Measurements from ENCODE around the gene CASP10.
A peak's percentile ranks its signal among the peaks of the same experiment; 100 is the strongest.

The CASP10 gene

GRCh38 chr2:201197781-201198180 lies 14.8 kb downstream of the CASP10 start:
- no peak for DNase-seq (ENCODE audit: low read depth, low spot score)

DNA sequence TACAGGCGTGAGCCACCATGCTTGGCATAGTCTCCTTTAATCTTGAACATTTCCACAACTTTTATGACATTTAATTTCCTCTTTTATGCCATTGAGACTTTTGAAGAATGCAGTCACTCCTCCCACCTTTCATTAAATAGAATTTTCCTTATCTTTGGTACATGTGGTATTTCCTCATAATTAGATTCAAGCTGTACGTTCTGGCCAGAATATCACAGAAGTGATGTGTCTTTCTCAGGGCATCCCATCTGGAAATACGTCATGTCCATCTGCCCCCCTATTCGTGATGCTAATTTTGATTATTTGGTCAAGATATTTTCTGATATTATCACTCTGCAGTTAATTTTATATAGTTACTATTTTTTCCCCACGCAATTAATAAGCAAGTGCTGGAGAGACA lies 16.9 kb downstream of the CASP10 start:
- no peak for DNase-seq (ENCODE audit: low read depth, low spot score)

DNA sequence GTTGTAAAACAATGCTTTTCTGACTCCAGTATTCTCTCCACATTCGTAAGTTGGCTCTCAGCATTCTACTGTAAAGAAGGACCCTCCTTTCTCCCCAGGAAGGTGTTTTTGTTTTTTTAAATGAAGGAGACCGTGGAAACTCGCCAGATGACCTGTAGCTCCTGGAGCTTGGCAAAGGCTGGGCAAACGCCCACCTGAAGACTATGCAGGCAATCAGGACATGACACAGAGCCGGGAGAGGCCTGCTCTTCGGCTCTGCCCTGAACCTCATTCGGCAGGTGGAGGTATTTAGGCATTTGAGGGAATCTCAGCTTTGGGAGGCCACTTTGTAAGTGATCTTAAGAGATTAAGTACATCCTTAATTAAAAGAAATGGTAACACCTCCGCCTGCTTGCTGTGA lies 17.4 kb downstream of the CASP10 start:
- no peak for DNase-seq (ENCODE audit: low read depth, low spot score)

GRCh38 chr2:201201371-201201770 lies 18.4 kb downstream of the CASP10 start:
- no peak for DNase-seq (ENCODE audit: low read depth, low spot score)

- peak; percentile 73 for DNase-seq (ENCODE audit: low read depth, low spot score)
Measured at GRCh38 chr2:201203916-201204654, 21.1 kb downstream of the CASP10 start.

DNA sequence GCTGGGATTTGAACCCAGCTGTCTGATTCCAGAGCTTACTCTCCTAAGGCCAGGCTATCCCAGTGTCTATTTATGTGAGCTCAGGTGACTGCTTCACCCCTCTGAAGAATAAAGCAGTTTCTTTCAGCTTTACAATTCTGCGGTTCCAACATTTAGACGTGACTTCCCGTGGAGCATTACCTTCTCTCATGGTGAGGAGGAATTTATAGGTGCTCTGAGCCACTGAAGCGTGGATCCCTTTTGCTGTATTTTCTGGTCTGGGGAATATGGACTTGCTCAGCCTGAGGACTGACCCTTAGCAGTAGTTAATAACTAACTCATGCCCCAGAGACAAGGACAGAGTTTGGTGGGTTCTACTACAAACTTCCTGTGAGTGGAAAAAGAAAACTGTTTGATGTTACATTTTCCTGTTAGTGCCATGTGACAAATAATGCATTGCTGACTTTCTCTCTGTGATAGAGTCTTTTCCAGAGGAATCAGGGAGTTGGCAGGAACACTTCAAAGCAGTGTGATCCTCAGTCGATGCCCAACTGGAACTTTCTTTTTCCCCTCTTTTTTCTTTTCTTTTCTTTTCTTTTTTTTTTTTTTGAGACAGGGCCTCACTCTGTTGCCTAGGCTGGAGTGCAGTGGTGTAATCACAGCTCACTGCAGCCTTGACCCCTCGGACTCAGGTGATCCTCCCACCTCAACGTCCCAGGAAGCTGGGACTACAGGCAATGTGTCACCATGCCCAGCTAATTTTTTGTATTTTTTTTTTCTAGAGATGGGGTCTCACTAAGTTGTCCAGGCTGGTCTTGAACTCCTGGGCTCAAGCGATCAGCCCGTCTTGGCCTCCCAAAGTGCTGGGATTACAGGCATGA lies 21.9 kb downstream of the CASP10 start:
- no peak for DNase-seq (ENCODE audit: low read depth, low spot score)

GRCh38 chr2:201205515-201205849 lies 22.5 kb downstream of the CASP10 start:
- no peak for DNase-seq (ENCODE audit: low read depth, low spot score)

GRCh38 chr2:201208563-201209252 lies 25.8 kb downstream of the CASP10 start:
- no peak for DNase-seq (ENCODE audit: low read depth, low spot score)

GRCh38 chr2:201215963-201216362 lies 33.0 kb downstream of the CASP10 start:
- no peak for DNase-seq (ENCODE audit: low read depth, low spot score)

DNA sequence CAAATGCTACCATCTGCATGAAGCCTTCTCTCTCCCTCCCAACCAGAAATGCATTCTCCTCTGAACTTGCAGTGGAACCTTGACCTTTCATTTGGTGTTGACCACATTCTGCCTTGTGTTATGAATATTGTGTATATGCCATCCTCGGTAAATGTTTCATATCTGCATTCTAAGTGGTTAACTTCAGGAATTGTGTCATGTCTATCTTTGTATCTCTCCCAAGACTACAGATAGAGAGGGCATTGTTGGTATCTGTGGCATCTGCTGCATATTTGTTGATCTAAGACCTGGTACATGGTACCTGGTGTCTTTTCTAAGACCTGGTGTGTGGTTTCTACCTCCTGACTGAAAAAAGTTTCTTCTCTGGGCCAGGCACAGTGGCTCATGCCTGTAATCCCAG lies 34.0 kb downstream of the CASP10 start:
- DNase-seq (ENCODE audit: low read depth, low spot score): no peak

- no peak for DNase-seq (ENCODE audit: low read depth, low spot score)
Measured at GRCh38 chr2:201218780-201219179, 35.8 kb downstream of the CASP10 start.

DNA sequence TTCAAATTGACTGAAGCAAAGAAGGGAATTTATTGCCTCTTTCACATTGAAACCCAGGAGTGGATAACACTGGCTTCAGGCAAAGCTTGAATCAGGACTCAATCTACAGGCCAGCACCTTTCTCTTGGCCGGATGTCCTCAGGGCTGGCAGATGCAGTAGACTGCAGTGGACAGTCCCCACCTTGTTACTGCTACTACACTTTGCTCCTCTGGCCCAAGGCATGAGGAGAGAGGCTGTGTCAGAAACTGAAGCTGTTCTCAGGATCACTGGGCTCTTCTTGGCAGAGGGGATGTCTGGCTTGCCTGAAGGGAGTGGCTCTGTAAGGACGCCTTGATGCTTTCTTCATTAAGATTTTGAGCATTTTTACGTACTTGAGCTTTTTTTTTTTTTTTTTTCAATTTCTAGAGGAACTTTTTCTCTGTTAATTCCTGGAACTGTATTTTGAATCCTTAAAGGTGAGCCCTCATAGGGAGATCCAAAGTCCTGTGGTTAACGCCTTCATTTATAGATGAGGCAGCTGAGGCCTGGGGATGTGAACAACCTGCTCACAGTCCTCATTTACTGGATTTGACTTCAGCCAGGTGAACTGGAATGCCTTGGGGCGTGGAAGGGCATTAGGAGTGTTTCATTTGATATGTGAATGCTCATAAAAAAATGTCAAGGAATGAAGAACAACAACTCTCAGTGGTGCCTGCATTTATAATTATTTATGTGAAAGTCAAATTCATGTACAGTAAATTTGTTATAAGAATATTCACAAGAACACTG lies 36.6 kb downstream of the CASP10 start:
- peak; percentile 60 for DNase-seq (ENCODE audit: low read depth, low spot score)

DNA sequence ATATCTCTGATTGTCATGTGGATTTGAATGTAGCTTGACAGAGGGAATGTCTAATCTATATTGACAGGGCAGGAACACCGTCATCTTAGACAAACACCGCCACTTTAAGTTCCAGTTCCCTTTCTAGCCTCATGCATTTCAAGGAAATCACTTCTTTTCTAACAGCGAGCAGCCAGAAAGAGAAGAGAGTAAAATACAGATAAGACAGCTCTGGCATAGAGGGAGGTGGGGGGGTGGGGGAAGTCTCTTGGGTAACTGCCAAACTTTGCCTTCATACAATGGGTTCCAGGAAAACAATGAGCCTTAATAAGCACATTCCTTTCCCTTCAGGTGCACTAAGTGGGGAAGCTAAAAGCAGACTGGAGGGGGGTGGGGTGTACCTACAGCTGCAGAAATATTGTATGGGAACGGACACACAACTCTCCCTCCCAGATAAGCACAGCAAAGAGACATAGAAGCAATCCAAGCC lies 37.2 kb downstream of the CASP10 start:
- DNase-seq (ENCODE audit: low read depth, low spot score): peak; percentile 33

DNA sequence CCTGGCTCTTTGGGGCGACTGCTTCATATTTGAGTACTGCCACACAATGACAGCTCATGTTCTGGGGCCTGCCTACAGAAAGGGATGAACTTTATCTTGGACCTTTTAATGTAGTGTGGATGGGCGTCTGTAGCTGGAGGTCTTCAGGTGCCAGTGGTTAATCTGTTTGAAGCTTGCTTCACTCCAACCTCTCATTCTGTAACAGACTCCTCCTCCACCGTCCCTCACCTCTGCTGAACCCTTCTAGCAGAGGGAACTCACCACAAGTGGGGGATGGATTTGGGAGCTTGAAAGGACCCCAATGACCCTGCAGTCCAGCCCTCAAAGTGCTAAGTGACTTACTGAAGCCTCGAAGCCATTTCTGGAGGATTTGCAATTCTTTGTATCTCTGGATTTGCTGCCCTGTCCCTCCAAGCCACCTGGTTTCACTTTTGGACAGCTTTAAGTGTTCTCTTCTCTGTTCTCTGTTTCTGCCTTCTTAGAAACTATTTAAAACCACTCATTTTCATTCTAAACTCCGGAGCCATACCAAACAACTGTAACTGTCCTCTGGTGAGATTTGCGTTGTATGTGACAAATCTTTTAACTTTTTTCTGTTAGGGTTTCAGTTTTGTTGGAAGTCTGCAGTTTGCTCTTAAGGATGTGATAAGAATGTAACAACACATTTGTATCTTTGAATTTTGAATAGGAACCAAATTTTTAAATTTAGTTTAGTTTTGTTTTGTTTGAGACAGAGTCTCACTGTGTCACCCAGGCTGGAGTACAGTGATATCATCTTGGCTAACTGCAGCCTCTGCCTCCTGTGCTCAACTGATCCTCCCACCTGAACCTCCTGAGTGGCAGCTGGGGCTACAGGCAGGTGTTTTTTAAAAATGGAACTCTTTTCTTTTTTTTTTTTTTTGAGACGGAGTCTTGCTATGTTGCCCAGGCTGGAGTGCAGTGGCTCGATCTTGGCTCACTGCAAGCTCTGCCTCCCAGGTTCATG lies 40.4 kb downstream of the CASP10 start:
- DNase-seq (ENCODE audit: low read depth, low spot score): no peak

- DNase-seq (ENCODE audit: low read depth, low spot score): no peak
Measured at GRCh38 chr2:201228271-201228911, 45.5 kb downstream of the CASP10 start.

DNA sequence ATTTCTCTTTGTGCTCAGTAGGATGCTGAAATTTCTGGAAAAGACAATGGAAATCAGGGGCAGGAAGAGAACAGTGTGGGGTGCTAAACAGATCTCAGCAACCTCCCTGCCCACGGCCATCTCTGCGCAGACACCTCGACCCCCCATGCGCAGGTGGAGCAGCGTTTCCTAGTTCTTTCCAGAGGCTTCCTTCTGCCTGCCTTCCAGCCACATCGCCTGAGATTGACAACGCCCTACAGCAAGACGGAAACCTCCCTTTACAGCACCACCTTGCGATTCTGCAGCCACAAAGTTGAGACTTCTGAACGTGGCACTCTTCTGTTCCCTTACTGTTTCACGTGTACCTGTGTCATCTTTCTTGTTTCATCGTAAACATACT lies 46.0 kb downstream of the CASP10 start:
- no peak for DNase-seq (ENCODE audit: low read depth, low spot score)

- DNase-seq (ENCODE audit: low read depth, low spot score): peak; percentile 93
Measured at GRCh38 chr2:201231781-201232466, 49.0 kb downstream of the CASP10 start.

DNA sequence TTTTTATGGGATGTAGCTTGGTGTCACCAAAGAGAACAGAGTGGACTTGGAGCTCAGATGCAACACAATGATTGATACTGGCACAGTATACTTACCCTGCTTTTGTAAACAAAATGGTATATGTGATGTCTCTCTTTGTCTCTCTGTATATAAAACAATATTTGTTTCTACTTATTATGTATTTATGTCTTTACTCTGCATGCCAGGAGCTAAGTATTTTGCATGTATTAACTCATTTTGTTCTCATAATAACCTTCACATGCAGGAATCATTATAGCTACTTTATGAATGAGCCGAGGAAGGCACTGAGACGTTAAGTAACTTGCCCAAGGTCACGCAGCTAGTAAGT lies 49.5 kb downstream of the CASP10 start:
- DNase-seq (ENCODE audit: low read depth, low spot score): no peak

- peak; percentile 90 for DNase-seq (ENCODE audit: low read depth, low spot score)
Measured at GRCh38 chr2:201233192-201233811, 50.4 kb downstream of the CASP10 start.
